ENCODE measurements around the gene PYROXD2.

Gene PYROXD2

GRCh38 chr10:98390406-98390805, 24.6 kb downstream of the PYROXD2 start:
- no peak for DNase-seq (ENCODE audit: low spot score)

GRCh38 chr10:98389398-98389797, 25.6 kb downstream of the PYROXD2 start:
- no peak for DNase-seq (ENCODE audit: low spot score)

- DNase-seq (ENCODE audit: low spot score), result no peak
Observed at GRCh38 chr10:98388101-98388655, 26.8 kb downstream of the PYROXD2 start.

GRCh38 chr10:98384531-98385133, 30.4 kb downstream of the PYROXD2 start:
- no peak for DNase-seq (ENCODE audit: low spot score)

- DNase-seq (ENCODE audit: low spot score), result no peak
Observed at GRCh38 chr10:98383869-98384268, 31.1 kb downstream of the PYROXD2 start.

- DNase-seq (ENCODE audit: low spot score), result peak; percentile 20
Observed at GRCh38 chr10:98383134-98383667, 31.8 kb downstream of the PYROXD2 start.

GRCh38 chr10:98382691-98383101, 32.3 kb downstream of the PYROXD2 start:
- no peak for DNase-seq (ENCODE audit: low spot score)

- no peak for DNase-seq (ENCODE audit: low spot score)
Observed at GRCh38 chr10:98380493-98381339, 34.3 kb downstream of the PYROXD2 start.

- no peak for DNase-seq (ENCODE audit: low spot score)
Observed at GRCh38 chr10:98378722-98379121, 36.3 kb downstream of the PYROXD2 start.

GRCh38 chr10:98377536-98377935, 37.4 kb downstream of the PYROXD2 start:
- DNase-seq (ENCODE audit: low spot score), result no peak

- DNase-seq (ENCODE audit: low spot score), result no peak
Observed at GRCh38 chr10:98377001-98377400, 38.0 kb downstream of the PYROXD2 start.

GRCh38 chr10:98376485-98376884, 38.5 kb downstream of the PYROXD2 start:
- no peak for DNase-seq (ENCODE audit: low spot score)

- DNase-seq (ENCODE audit: low spot score), result peak; percentile 36
Observed at GRCh38 chr10:98374217-98374985, 40.6 kb downstream of the PYROXD2 start.

- no peak for DNase-seq (ENCODE audit: low spot score)
Observed at GRCh38 chr10:98373260-98374040, 41.5 kb downstream of the PYROXD2 start.

GRCh38 chr10:98370831-98371820, 43.9 kb downstream of the PYROXD2 start:
- no peak for DNase-seq (ENCODE audit: low spot score)

GRCh38 chr10:98369801-98370200, 45.2 kb downstream of the PYROXD2 start:
- DNase-seq (ENCODE audit: low spot score), result no peak

GRCh38 chr10:98368644-98369043, 46.3 kb downstream of the PYROXD2 start:
- no peak for DNase-seq (ENCODE audit: low spot score)

- DNase-seq (ENCODE audit: low spot score), result no peak
Observed at GRCh38 chr10:98367604-98368451, 47.2 kb downstream of the PYROXD2 start.

GRCh38 chr10:98366062-98366530, 48.9 kb downstream of the PYROXD2 start:
- DNase-seq (ENCODE audit: low spot score), result no peak
